OCI-LY7 (cell line): ENCODE data around the gene HACD2.

Source experiments
- CTCF ChIP-seq: fragments of 200-600 bp; sonication (generic); conservative IDR thresholded peaks from 2 replicates; pipeline ENCODE4 v1.5.1; 2014; ENCODE audit warnings: mild to moderate bottlenecking, antibody characterized with exemption, low read length, moderate library complexity, mixed read lengths
- EZH2phosphoT487 ChIP-seq: fragments of 200-600 bp; sonication (generic); IDR thresholded peaks from 2 replicates; pipeline ENCODE4 v1.6.1; 2018; ENCODE audit warnings: low read depth, borderline replicate concordance, mild to moderate bottlenecking, mixed run types, antibody characterized with exemption, low read length, moderate library complexity, mixed read lengths

- no peak for TF ChIP-seq CTCF
- TF ChIP-seq EZH2phosphoT487, result no peak
Measured at GRCh38 chr3:123523023-123523412, 61.8 kb downstream of the HACD2 start.
